T-helper 17 cell (primary cell): ENCODE results near the gene RIMBP2. TPM values are rescaled to one million over a fixed set of nuclear protein-coding genes. Genes with fewer than 3 reads are reported as not detected.

Source experiments
- ATAC-seq: fragments of 150-1000 bp; cut with Tn5 transposase; 2 replicates; pipeline ENCODE4 v1.10.0; 2021; ENCODE audit warnings: mild to moderate bottlenecking, moderate library complexity
- DNase-seq, 3 donors: peaks; one replicate each; pipeline versions ENCODE4 v3.0.0 to v3.0.0-alpha.2; 2020 to 2021
- H3K9me3 ChIP-seq: one replicate; pipeline ENCODE4 v1.7.0; 2013; ENCODE audit warnings: low read length, mild to moderate bottlenecking; ENCODE audit not compliant: control insufficient read depth, poor library complexity, severe bottlenecking
- H3K27ac Mint-ChIP-seq: one replicate; pipeline ENCODE4 v1.8.0; 2022; ENCODE audit warnings: mild to moderate bottlenecking, moderate library complexity, mixed read lengths
- H3K27me3 Mint-ChIP-seq: one replicate; pipeline ENCODE4 v1.8.0; 2022; ENCODE audit warnings: mixed read lengths
- H3K36me3 Mint-ChIP-seq: one replicate; pipeline ENCODE4 v1.8.0; 2022; ENCODE audit warnings: low read depth, mixed read lengths
- H3K4me1 Mint-ChIP-seq: one replicate; pipeline ENCODE4 v1.8.0; 2022; ENCODE audit warnings: mild to moderate bottlenecking, mixed read lengths
- H3K4me3 Mint-ChIP-seq: one replicate; pipeline ENCODE4 v1.8.0; 2022; ENCODE audit warnings: mild to moderate bottlenecking, moderate library complexity, mixed read lengths
- total RNA-seq, 4 donors: library from RNA in 2 of 4; stranded (reverse) in 2 of 4; gene quantifications; one replicate each; pipeline ENCODE4 v1.2.3 and lab custom pipeline; 2022 to 2026

Gene RIMBP2
- total RNA-seq, 2 donors from 2014 or later = not detected

GRCh38 chr12:130708648-130709047 is 7.5 kb downstream of the RIMBP2 start:
- no peak for DNase-seq
- H3K4me3 Mint-ChIP-seq = no peak overlapping the region
- H3K27ac Mint-ChIP-seq = no peak overlapping the region
- no peak for ATAC-seq
- no peaks in the 10 kb centered on the region for H3K9me3 ChIP-seq
- H3K27me3 Mint-ChIP-seq = peaks cover 51% of the 10 kb centered on the region
- H3K36me3 Mint-ChIP-seq = no peaks in the 10 kb centered on the region
- H3K4me1 Mint-ChIP-seq = peaks cover 2% of the 10 kb centered on the region

GRCh38 chr12:130707571-130707891 is 8.6 kb downstream of the RIMBP2 start:
- H3K27me3 Mint-ChIP-seq = peaks cover 48% of the 10 kb centered on the region

DNA sequence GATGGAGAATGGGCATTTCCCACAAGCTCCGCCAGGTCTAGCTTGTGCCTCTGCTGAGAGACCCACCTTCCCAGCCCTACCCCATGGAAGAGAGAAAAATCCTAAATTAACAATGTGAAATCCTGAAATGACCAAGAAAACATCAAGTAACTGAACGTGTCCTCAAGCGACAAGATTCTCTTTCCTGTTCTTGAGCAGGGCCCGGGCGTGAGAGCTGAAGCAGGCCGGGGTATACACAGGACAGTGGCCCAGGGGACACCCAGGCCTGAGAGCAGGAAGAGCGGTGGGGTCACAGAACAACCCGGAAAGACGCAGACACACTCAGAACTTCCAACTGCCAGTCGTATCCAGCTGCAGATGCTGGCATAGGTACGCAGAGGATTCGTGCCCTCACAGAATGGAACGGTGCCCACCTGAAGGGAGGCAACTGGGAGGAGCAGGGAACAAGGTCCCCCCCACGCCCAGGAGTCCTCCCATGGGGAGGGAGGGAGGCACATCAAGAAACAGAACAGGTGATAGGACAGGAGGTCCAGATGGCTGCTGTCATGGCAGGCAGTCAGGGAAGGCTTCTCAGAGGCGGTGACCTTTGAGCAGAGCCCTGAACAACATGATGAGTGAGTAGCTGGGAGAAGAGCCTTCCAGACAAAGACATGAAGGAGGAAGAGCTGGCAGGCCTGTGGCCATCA is 9.1 kb downstream of the RIMBP2 start:
- Mint-ChIP-seq H3K27me3 (peaks cover 43% of the 10 kb centered on the region), H3K36me3 (no peaks in the 10 kb centered on the region), H3K27ac (no peak overlapping the region), H3K4me1 (no peaks in the 10 kb centered on the region), H3K4me3 (no peak overlapping the region)
- no peak for DNase-seq
- no peaks in the 10 kb centered on the region for H3K9me3 ChIP-seq
- no peak for ATAC-seq

More at GRCh38 chr12:130707571-130707891, 8.6 kb downstream of the RIMBP2 start:
- DNase-seq (no peak), ATAC-seq (no peak)
- no peak overlapping the region for H3K4me3 Mint-ChIP-seq
- no peaks in the 10 kb centered on the region for H3K4me1 Mint-ChIP-seq
- no peak overlapping the region for H3K27ac Mint-ChIP-seq
- H3K36me3 Mint-ChIP-seq = no peaks in the 10 kb centered on the region
- H3K9me3 ChIP-seq = no peaks in the 10 kb centered on the region

DNA sequence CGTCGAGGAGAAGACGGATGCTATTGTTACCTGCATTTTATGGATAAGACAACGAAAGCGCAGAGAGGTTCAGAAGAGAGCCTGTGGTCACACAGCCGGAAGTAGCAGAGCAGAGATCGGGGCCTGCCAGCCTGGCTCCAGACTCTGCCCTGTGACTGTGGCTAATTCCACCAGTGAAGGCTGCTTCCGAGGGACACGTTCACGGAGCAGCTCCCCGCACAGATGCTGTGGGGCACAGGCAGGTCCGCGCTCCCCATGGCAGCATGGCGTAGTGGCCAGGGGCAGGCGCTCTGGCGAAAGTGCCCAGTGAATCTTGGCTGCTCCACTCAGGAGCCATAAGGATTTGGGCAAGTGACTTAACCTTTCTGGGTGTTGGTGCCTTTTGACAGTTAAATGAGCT is 9.8 kb downstream of the RIMBP2 start:
- DNase-seq (no peak), ATAC-seq (no peak)
- Mint-ChIP-seq H3K27ac (no peak overlapping the region), H3K27me3 (peaks cover 37% of the 10 kb centered on the region), H3K4me1 (no peaks in the 10 kb centered on the region), H3K4me3 (no peak overlapping the region), H3K36me3 (no peaks in the 10 kb centered on the region)
- no peaks in the 10 kb centered on the region for H3K9me3 ChIP-seq

GRCh38 chr12:130705178-130705822 is 10.8 kb downstream of the RIMBP2 start:
- no peaks in the 10 kb centered on the region for H3K9me3 ChIP-seq
- Mint-ChIP-seq H3K4me1 (no peaks in the 10 kb centered on the region), H3K36me3 (no peaks in the 10 kb centered on the region), H3K4me3 (no peak overlapping the region), H3K27ac (no peak overlapping the region), H3K27me3 (peaks cover 36% of the 10 kb centered on the region)
- DNase-seq = no peak
- no peak for ATAC-seq

- no peaks in the 10 kb centered on the region for H3K4me1 Mint-ChIP-seq
- ATAC-seq = no peak
- no peaks in the 10 kb centered on the region for H3K36me3 Mint-ChIP-seq
- H3K4me3 Mint-ChIP-seq = no peak overlapping the region
- no peaks in the 10 kb centered on the region for H3K9me3 ChIP-seq
- H3K27ac Mint-ChIP-seq = no peak overlapping the region
- no peak for DNase-seq
- H3K27me3 Mint-ChIP-seq = peaks cover 33% of the 10 kb centered on the region
Observed at GRCh38 chr12:130704606-130705005, 11.5 kb downstream of the RIMBP2 start.

- DNase-seq (no peak), ATAC-seq (no peak)
- no peaks in the 10 kb centered on the region for H3K9me3 ChIP-seq
- H3K4me1 Mint-ChIP-seq = no peaks in the 10 kb centered on the region
- H3K27ac Mint-ChIP-seq = no peak overlapping the region
- H3K36me3 Mint-ChIP-seq = no peaks in the 10 kb centered on the region
- no peak overlapping the region for H3K4me3 Mint-ChIP-seq
- H3K27me3 Mint-ChIP-seq = peaks cover 28% of the 10 kb centered on the region
Observed at GRCh38 chr12:130703733-130704375, 12.2 kb downstream of the RIMBP2 start.

- no peaks in the 10 kb centered on the region for H3K4me1 Mint-ChIP-seq
- H3K9me3 ChIP-seq = no peaks in the 10 kb centered on the region
- ATAC-seq = no peak
- H3K4me3 Mint-ChIP-seq = no peak overlapping the region
- H3K27ac Mint-ChIP-seq = no peak overlapping the region
- no peaks in the 10 kb centered on the region for H3K36me3 Mint-ChIP-seq
- DNase-seq = no peak
- peaks cover 26% of the 10 kb centered on the region for H3K27me3 Mint-ChIP-seq
Observed at GRCh38 chr12:130702966-130703732, 12.9 kb downstream of the RIMBP2 start.

DNA sequence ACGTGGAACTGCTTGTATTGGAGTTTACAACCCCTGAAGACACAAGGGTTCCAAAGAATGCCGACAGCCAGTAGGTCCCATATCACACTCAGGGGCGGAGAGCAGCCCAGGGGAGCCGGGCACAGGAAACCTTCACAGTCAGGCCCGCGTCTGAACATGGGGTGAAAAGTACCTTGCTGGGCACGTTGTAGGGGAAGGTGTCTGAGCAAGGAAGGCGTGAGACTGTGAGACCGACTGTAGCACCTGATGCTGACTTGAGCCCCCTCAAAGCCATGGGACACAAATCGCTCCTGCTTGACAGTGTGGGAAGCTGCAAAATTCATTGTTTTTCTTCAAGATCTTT is 14.7 kb downstream of the RIMBP2 start:
- ATAC-seq (no peak), DNase-seq (no peak)
- no peak overlapping the region for H3K4me3 Mint-ChIP-seq
- H3K27me3 Mint-ChIP-seq = peaks cover 31% of the 10 kb centered on the region
- H3K36me3 Mint-ChIP-seq = no peaks in the 10 kb centered on the region
- H3K4me1 Mint-ChIP-seq = no peaks in the 10 kb centered on the region
- H3K27ac Mint-ChIP-seq = no peak overlapping the region
- no peaks in the 10 kb centered on the region for H3K9me3 ChIP-seq

GRCh38 chr12:130700492-130701401 is 15.4 kb downstream of the RIMBP2 start:
- Mint-ChIP-seq H3K27me3 (peaks cover 31% of the 10 kb centered on the region), H3K36me3 (no peaks in the 10 kb centered on the region), H3K4me3 (no peak overlapping the region), H3K27ac (no peak overlapping the region), H3K4me1 (no peaks in the 10 kb centered on the region)
- no peaks in the 10 kb centered on the region for H3K9me3 ChIP-seq
- no peak for DNase-seq
- no peak for ATAC-seq

GRCh38 chr12:130698106-130698505 is 18.0 kb downstream of the RIMBP2 start:
- H3K27ac Mint-ChIP-seq = no peak overlapping the region
- H3K4me1 Mint-ChIP-seq = peaks cover 2% of the 10 kb centered on the region
- no peaks in the 10 kb centered on the region for H3K9me3 ChIP-seq
- DNase-seq (no peak), ATAC-seq (no peak)
- peaks cover 35% of the 10 kb centered on the region for H3K27me3 Mint-ChIP-seq
- no peak overlapping the region for H3K4me3 Mint-ChIP-seq
- no peaks in the 10 kb centered on the region for H3K36me3 Mint-ChIP-seq

- no peaks in the 10 kb centered on the region for H3K9me3 ChIP-seq
- Mint-ChIP-seq H3K4me3 (no peak overlapping the region), H3K4me1 (peaks cover 2% of the 10 kb centered on the region), H3K36me3 (no peaks in the 10 kb centered on the region), H3K27me3 (peaks cover 39% of the 10 kb centered on the region), H3K27ac (no peak overlapping the region)
- no peak for DNase-seq
- ATAC-seq = no peak
Observed at GRCh38 chr12:130696379-130697100, 19.6 kb downstream of the RIMBP2 start.
